GM21381 (cell line): ENCODE data around the gene GYPA.
"Not testable (repeated sequence)": the region's sequence is repeated elsewhere in the genome, so short reads cannot be mapped to it uniquely, and the experiment has no call there.

Experiments used
- ATAC-seq: cut with Tn5 transposase; IDR thresholded peaks from one replicate; pipeline ENCODE4 v1.9.1; 2021; ENCODE audit warnings: mild to moderate bottlenecking, moderate library complexity; ENCODE audit not compliant: unreplicated experiment

Gene GYPA

DNA sequence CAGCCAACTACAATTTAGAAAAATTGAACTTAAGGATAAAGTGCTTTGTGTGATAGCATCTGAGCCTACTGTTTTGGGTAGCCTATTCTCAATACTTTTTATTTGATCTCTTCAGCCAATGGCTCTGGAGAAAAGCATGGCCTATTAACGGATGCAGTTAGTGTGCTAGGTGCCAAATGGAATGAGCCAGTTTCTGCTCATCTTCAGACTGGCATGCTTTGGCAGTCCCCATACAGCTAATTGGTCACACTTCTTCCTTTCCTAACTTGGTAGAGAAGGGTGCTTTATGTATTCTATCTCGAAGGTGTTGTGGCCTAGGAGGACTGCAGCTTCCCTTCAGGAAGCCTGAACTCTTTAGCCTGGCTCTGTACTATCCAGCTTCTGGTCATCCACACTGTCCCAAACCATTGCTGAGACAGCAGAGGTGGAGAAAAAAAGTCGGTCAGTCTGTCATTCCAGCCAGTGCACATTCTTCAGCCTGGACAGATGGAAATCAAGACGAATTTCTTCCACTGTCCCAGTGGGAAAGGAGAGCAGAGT lies 11.1 kb downstream of the GYPA start:
- not testable (repeated sequence) for ATAC-seq

DNA sequence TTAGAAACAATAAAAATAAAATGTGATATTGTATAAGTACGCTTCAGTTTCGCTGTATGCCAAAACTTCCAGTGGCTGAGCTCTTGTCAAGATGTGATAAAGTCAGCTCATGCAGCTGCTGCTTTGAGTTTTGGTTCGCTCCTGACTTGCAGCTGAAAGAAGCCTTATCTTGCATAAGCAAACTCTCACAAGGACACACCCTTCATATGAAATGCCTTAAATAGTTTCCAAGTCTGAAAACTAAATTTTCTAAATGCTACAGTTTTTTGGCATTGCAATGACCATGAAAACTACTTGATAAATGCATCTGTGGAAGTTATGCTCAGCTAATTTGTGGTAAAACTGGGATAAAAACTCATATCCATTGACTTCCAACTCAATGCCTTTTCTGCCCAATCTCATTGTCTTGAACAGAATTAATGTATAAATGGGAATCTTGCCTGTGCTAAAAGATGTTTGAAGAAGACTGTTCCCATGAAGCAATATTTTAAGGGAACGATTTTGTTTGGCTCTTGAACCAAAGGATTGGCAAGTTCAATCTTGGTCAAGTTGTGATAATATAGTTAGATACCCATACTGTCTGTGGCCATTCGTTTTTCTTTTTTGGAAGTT lies 11.7 kb downstream of the GYPA start:
- not testable (repeated sequence) for ATAC-seq

DNA sequence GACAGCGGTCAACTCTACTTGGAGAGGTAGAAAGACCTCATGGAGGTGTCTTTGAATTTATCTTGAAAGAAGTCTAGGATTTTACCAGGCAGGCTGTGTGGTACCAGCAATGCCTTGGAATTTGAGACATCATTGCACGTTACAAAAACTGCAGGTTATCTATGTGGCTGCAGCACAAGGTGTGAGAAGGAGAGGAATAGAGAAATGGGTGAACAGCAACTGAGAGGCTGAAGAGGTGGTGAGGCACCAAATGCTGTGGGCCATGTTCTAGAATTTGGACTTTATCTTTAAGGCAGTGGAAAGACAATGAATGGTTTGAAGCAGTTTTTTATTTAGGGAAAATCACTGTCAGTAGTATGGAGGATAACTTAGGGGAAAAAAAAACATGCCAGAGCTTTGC lies 15.4 kb downstream of the GYPA start:
- not testable (repeated sequence) for ATAC-seq

DNA sequence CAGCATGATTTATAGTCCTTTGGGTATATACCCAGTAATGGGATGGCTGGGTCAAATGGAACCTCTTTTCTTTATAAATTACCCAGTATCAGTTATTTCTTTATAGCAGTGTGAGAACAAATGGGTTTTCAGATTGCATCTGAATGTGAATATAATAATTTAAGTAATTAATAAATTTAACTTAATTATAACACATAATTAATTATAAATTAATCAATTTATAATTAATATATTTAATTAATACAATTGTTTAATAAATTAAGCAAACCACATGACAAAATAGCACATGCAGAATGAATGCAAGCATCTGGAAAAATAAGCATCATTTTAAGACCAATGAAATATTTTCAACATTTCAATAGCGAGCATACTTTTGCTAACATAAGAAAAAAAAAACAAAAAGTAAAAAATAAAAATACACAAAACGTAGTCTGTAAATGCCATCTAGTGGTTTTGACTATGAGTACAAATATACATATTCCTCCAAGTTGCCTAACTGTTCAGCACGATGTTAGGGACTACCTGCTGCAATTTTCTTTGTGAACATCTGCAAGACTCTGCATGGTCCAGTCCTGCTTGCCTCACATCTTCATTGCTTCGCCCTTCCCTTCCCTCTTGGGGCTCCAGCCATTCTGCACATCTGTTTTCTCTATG lies 16.4 kb downstream of the GYPA start:
- ATAC-seq: not testable (repeated sequence)

DNA sequence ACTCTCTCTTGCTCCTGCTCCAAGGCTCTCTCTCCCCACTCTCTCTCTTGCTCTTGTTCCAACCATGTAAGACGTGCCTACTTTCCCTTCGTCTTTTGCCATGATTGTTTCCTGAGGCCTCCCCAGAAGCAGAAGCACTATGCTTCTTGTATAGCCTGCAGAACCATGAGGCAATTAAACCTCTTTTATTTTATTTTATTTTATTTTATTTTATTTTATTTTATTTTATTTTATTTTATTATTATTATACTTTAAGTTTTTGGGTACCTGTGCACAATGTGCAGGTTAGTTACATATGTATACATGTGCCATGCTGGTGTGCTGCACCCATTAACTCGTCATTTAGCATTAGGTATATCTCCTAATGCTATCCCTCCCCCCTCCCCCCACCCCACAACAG lies 17.2 kb downstream of the GYPA start:
- ATAC-seq: not testable (repeated sequence)

DNA sequence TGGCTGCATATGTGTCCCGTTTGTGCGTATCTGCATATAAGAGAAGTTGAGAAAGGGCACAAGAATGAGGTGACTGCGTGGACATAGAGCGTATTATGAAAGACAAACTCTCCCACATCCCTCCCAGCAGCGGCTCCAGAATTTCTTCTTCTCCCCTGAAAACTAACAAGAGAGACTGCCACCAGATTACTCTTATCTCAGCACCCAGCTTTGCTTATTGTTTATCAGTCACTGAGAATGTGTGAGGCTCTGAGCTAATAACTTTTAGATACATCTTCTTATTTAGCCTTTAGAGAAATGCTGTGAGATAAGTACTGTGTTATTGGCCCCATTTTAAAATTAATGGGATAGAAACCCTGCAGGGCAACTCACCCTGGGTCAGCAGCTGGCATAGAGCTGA lies 20.8 kb downstream of the GYPA start:
- ATAC-seq: not testable (repeated sequence)

DNA sequence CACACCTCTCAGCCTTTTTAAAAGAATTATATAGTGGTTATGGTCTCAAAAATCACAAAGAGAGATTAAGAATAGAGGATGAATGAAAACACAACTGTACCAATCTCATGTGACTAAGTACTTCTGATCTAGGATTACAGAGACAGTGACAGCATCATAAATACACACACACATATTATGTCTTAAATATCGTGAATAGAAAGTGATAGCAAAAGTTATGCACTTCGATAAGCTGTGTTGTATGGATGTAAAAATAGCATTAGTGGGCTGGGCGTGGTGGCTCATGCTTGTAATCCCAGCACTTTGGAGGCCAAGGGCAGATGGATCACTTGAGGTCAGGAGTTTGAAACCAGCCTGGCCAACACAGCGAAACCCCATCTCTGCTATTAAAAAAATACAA lies 25.0 kb downstream of the GYPA start:
- ATAC-seq: no peak

DNA sequence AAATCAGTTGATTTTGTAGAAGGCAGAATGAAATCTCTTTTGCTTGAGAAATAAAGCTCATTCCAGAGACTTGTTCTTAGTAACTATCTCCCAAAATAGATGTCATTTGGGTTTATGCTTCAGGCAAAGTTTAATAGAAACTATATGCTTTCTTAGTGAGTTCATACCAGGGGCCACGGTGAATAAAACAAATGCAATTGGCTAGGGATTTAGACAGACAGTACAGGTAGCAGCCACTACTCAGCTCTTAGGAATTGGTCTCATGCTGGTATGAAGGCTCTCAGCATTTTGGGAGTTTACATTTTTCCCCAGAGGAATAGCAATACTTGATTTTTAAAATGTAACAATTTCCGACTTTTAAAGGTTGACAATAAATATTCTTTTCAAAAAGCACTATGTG lies 27.0 kb downstream of the GYPA start:
- no peak for ATAC-seq

DNA sequence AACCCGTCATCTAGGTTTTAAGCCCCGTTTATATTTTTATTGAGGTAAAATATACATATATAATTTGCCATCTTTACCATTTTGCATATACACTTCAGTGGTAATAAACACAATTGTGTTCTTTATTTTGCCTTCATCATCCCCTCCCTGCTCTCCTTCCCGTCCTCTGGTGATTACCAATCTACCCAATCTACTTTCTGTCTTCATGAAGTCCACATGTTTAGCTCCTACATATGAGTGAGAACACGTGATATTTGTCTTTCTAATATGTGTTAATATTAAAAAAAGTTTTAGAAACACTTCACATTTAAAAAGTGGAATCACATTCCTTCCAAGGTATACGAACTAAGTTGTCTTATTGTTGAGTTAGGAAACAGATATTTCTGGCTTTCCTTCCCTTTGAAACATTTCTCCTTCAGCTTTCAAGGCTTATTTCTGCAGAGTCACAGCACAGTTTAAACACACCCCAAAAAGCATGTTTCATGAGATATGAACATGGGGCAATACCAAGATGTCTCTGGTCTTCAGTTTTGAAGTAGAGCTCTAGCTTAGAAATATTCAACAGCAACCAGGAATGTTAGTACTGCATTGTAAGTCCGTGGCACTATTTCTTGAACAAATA lies 35.9 kb downstream of the GYPA start:
- no peak for ATAC-seq

DNA sequence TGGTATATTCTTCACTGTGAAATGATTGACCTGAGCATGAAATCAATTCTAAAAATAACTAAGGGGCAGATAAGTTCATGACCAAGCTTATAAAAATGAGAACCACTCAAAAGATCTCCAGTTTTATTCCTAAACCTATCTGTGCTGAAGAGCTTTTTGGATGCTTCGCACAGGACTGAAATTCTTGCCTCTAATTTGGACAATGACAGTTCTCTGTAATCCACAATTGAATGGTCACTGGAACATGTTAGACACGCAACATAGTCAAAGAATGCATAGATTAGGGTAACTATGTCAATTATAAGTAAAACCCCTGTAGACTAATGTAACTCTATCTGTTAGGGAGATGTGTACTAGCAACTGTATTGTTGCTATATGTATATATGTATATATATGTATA lies 42.7 kb downstream of the GYPA start:
- not testable (repeated sequence) for ATAC-seq

DNA sequence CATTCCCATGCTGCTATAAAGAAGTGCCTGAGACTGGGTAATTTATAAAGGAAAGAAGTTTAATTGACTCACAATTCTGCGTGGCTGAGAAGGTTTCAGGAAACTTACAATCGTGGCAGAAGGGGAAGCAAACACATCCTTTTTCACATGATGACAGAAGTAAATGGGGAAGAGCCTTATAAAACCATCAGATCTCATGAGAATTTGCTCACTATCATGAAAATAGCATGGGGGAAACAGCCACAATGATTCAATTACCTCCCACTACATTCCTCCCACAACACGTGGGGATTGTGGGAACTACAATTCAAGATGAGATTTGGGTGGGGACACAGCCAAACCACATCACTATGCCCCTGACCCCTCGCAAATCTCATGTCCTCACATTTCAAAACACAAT lies 46.5 kb downstream of the GYPA start:
- ATAC-seq: not testable (repeated sequence)

DNA sequence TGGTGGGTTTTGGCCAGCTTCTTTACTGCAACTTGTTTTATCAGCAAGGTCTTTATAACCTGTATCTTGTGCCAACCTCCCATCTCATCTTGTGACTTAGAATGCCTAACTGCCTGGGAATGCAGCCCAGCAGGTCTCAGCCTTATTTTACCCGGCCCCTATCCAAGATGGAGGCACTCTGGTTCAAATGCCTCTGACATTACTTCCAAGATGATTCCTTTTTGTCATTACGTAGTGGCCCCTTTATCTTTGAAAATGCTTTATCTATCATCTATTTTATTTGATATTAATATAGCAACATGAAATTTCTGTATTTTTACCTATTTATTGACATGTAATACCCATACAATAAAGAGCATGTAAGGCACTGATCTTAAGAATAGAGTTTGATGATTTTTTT lies 49.3 kb downstream of the GYPA start:
- not testable (repeated sequence) for ATAC-seq

DNA sequence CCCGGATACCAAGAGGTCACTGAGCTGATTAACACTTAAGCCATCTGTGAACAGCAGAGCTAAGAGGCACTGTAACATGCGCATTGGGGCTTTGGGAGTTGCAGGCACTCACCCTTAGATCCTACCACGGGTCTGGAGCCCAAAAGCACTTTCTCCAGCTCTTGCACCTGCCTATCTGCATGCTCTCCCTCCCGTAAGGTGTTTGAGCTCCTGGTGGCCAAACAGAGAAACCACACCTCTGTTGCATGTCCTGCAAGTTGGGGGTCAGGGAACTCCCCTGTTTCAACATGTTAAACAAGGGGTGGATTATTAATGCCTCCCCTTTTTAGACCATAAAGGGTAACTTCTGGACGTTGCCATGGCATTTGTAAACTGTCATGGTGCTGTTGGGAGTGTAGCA lies 49.8 kb downstream of the GYPA start:
- ATAC-seq: no peak

DNA sequence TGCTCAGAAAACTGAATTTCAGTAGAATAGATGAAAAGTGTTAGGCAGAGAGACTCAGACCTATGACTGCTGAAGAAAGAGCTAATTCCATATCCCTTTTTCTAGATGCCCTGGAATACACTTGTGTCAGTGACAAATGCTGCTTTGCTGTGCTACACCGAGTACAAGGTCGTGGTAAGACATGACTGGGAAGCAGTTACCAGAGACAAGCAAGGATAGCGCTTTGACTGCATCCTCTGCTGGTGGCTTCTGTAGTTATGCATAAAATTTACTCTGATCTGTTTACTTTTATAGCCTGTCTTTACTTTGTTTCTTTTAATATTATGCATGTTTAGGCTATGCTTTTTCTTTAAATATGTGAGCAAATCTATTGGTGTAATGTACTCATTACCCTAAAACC lies 58.5 kb downstream of the GYPA start:
- not testable (repeated sequence) for ATAC-seq

DNA sequence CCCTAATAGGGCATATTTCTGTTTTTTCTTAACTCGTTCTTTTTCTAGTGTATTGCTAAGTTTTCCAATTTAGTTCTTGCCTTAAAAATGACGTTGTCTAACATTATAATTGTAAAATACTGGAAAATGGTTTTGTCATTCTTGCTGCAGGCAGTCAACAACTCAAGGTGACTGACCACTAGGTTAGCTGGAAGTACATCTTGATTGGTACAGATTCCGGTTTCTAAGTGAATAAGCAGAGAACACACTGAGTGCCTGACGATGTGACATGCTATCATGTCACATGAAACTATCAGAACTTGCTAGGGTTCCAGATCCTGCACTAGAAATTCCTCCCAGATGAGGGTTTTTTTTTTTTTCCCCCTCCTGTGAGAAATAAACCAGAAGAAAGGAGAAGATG lies 60.4 kb downstream of the GYPA start:
- ATAC-seq: not testable (repeated sequence)

DNA sequence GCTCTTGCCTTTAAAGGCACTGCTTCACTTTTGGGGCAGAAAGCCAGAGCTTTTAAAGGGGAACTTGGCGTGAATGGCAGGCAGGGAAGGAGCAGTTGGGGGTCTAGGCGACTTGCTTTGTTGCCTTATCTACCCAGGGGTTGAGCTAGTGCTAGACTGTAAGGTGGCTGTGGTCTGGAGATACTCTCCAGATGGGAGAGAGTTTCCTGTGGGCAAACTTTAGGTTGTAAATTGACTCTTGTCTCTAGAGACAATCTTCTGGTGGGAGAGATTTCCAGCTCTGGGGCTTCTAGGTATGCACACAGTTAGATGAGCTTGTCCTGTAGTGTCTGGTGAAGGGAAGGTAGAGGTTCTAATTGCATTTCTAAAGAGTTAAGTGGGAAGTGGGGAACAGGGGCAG lies 61.8 kb downstream of the GYPA start:
- not testable (repeated sequence) for ATAC-seq

DNA sequence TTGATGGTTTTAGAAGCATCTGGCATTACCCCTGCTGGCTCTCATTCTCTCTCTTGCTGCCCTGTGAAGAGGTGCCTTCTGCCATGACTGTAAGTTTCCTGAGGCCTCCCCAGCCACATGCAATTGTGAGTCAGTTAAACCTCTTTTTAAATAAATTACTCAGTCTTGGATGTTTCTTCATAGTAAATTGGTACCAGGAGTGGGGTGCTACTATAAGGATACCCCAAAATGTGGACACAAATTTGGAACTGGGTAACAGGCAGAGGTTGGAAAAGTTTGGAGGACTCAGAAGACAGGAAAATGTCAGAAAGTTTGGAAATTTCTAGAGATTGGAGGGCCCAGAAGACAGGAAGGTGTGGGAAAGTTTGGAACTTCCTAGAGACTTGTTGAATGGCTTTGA lies 79.0 kb downstream of the GYPA start:
- not testable (repeated sequence) for ATAC-seq

DNA sequence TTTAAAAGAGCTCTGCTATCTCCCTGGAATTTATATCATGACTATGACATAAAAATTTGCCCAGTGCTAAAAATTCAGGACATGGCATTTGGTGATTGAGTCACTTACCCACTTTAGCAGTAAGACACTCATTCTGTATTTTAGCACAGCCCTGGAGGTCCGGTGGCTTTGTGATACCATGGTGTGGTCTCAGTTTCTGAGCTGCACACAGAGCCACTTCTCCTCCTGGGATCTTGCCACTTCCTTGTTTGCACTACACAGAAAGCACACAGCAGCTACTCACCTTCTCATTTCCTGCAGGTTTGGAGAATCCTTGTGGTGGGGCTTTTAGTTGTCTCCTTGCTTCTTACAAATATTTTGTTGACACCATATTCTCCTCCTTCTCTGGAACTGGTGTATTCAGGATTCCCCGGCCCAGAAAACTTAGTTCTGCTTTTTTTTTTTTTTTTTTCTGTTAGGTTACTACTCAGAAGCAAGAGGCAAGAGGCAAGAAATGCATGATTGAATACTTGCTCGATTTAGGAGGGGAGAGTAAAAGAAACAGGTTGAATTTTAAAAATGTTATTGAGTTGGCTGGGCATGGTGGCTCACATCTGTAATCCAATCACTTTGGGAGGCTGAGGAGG lies 80.2 kb downstream of the GYPA start:
- not testable (repeated sequence) for ATAC-seq
